HG02610 (cell line): ENCODE results near the gene QSER1.

Experiments
- ATAC-seq: cut with Tn5 transposase; IDR thresholded peaks from one replicate; pipeline ENCODE4 v1.9.1; 2021; ENCODE audit warnings: mild to moderate bottlenecking, moderate library complexity; ENCODE audit not compliant: unreplicated experiment

QSER1 gene

GRCh38 chr11:32888805-32889204, 3.8 kb upstream of the QSER1 start:
- no peak for ATAC-seq

DNA sequence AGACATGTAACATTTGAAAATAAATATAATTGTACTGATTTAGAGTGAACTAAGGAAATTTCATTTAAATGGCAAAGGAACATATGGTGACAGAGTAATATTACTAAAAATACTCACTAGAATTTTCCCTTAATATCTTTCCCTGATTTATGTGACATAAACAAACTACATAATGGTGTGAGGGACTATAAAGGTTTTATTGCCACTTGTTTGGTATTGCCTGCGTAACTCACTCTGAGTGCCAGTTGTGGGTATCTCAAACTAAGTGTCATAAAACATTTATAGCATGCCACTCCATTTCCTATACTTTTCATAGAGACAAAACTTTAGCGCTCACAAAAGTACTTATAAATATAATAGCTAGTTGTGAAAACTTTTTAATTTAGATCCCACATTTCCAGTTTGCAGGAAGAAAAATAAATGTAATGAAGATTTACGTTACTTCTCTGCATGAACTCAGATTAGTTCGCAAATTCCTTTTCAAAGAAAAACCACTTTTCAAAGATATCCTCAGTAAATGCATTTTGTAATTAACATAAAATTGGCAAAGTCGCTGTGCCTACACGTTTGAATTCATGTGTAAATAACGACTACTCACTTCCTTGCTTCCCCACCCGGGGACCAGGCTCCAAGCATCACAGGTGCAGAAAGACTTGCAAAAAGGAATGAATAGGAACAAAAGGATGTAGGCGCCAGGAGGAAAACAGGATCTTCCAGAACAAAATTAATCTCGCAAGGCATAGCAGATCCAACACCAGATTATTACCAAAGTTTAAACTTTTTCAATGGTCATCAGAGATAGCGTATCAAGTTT, 1.6 kb upstream of the QSER1 start:
- ATAC-seq: no peak

- ATAC-seq: no peak
These were observed 805 bp upstream of the QSER1 start for GRCh38 chr11:32891657-32892354.

GRCh38 chr11:32893093-32893342, 407 bp downstream of the QSER1 start:
- no peak for ATAC-seq

- ATAC-seq: peak; percentile 22
These were observed 935 bp downstream of the QSER1 start for GRCh38 chr11:32893343-32894148.

- no peak for ATAC-seq
These were observed 1.7 kb downstream of the QSER1 start for GRCh38 chr11:32894149-32894827.

DNA sequence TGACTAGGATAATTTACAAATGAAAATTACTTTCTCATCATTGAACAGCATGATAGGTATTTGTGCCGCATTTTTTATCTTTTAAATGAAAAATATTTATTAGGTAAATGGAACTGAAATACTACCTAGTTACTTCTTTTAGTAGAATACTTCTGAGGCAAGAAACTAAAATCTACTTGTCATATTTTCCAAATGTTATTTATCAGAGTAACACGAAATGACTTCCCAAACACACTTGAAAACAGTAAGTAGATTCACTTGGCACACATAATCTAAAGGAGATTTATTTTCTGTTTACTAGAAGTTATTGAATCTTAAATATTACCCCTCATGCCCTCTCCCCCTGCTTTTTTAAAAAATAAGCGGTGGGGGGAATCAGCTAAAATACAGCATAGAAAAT, 2.3 kb downstream of the QSER1 start:
- no peak for ATAC-seq

DNA sequence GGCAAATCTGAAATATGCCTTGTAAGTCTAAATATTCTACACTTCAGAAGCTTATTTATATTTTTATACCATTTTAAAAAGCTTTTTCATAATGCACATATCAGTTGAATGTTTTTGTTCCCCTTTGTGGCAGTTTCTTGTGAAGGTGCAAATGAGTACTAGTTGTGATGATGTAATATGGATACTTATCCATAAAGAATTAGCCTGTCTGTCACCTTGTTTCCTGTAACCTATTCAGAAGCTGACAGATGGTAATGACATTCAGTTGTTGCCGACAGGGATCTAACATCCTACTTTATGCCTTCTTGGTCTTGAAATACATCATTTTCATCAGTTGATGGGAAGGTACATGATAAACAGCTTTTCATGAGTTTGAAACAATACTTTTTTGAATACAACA, 2.9 kb downstream of the QSER1 start:
- ATAC-seq: no peak

DNA sequence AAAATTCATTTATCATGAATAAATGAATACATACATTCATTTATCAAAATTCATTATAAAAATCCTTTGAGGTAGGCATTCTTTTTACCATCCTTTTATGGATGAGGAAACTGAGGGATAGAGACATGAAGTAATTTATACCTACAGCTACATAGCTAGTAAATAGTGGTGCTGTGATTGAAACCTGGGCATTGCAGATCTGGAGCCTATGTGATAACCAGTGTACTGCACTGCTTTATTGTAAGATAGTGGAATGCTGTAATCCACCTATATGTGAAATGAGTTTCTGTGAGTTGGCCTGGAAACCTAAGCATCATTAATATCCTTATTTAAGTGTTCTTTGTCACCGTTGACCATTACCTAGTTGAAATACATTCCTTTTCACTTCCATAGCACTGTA, 4.5 kb downstream of the QSER1 start:
- no peak for ATAC-seq

- ATAC-seq: peak; percentile 47
These were observed 6.8 kb downstream of the QSER1 start for GRCh38 chr11:32899438-32899837.

GRCh38 chr11:32902089-32902665, 9.6 kb downstream of the QSER1 start:
- ATAC-seq: no peak

- ATAC-seq: no peak
These were observed 12.5 kb downstream of the QSER1 start for GRCh38 chr11:32905028-32905667.

DNA sequence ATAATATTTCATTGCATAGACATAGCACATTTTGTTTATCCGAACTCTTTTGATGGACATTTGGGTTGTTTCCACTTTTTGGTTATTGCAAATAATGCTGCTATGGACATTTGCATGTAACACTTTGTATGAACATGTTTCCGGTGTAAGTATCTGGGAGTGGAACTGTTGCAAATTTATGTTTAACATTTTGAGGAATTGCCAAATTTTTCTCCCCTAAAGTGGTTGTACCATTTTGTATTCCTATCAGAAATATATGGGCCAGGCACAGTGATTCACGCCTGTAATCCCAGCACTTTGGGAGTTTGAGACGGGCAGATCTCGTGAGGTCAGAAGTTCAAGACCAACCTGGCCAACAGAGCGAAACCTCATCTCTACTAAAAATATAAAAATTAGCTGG, 16.0 kb downstream of the QSER1 start:
- no peak for ATAC-seq

- ATAC-seq: no peak
These were observed 18.8 kb downstream of the QSER1 start for GRCh38 chr11:32911413-32911812.

DNA sequence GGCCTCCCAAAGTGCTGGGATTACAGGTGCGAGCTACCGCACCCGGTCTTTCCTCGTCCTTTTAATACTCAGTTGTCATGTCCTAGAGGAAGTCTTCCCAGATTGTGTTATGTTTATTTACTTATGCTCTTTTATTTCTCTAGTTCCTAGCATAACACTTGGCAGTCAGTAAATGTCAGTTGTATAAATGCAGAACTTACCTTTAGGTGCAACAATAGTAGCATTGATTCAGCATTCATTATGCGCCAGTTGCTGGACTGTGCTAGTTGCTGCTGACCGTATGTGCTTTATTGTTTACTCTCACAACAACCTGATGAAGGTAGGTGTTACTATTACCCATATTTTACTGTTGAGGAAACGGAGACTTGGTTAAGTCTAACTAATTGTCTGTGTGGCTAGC, 20.8 kb downstream of the QSER1 start:
- no peak for ATAC-seq

GRCh38 chr11:32916361-32916760, 23.8 kb downstream of the QSER1 start:
- no peak for ATAC-seq

DNA sequence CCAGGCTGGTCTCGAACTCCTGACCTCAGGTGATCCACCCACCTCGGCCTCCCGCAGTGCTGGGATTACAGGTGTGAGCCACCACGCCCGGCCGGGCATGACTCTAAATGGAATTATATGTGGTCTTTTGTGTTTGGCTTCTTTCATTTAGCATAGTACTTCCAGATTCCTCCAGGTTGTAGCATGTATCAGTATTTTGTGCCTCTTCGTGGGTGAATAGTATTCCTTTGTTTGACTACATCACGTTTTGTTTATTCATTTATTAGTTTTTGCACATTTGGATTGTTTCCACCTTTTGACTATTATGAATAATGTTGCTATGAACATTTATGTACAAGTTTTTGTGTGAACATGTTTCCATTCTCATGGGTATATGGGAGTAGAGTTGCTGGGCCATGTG, 24.4 kb downstream of the QSER1 start:
- ATAC-seq: no peak

DNA sequence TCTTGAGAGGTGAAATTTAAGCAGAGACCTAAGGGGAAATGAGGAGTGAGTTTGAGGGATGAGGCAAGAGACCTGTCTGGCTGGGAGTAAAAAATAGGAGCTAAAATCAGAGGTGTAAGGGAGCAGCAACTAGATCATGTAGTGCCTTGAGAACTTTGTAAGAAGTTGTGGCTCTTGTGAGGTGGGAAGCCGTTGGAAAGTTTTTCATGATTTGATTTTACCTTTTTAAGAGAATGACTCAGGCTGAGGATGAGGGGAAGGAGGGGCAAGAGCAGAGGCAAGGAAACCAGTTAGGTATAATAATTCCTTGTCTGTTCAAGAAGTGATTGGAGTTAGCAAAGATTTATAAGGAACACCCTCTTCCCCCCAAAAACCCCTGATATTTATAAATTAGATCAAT, 25.8 kb downstream of the QSER1 start:
- ATAC-seq: no peak

GRCh38 chr11:32919338-32919737, 26.7 kb downstream of the QSER1 start:
- no peak for ATAC-seq

- ATAC-seq: peak; percentile 39
These were observed 28.0 kb downstream of the QSER1 start for GRCh38 chr11:32920570-32920969.

DNA sequence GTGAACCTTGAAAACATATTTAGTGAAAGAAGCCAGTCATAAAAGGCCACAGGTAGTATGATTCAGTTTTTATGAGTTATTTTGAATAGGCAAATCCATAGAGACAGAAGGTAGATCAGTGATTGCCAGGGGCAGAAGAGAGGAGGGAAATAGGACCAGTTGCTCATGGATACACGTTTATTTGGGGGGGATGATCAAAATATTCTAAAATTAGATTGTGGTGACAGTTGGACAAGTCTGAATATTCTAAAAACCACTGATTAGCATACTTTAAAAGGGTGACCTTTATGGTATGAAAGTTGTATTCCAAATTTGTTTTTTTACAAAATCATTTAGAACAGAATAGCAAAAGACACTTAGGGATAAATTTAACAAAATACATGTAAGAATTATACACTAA, 28.6 kb downstream of the QSER1 start:
- ATAC-seq: no peak
